HepG2 (cell line): ENCODE measurements around the gene CDK9. TPM values are rescaled to one million over a fixed set of nuclear protein-coding genes. Genes with fewer than 3 reads are reported as not detected.

ENCODE experiments used
- ATF3 ChIP-seq: sonication (generic); formaldehyde crosslinking; IDR thresholded peaks from 2 replicates; pipeline ENCODE4 v1.4.0; 2020; ENCODE audit warnings: missing genetic modification reagents
- ATF4 ChIP-seq, 2 experiments: fragments of 450-650 bp in 1 of 2; sonication (generic) in 1 of 2; formaldehyde crosslinking; IDR thresholded peaks; 2 replicates each; pipeline versions ENCODE4 v1.5.0 to v1.8.0; 2020 to 2022; ENCODE audit warnings: mild to moderate bottlenecking in 1 of 2, missing genetic modification reagents in 1 of 2
- ATF7-NPFF ChIP-seq: sonication (generic); formaldehyde crosslinking; IDR thresholded peaks from 2 replicates; pipeline ENCODE4 v1.8.1; 2023; ENCODE audit warnings: mild to moderate bottlenecking, low read depth, missing genetic modification reagents, moderate library complexity
- ATM ChIP-seq: fragments of 450-650 bp; IDR thresholded peaks from 2 replicates; pipeline ENCODE4 v1.7.1; 2017; ENCODE audit warnings: mild to moderate bottlenecking, borderline replicate concordance
- CTCF ChIP-seq: sonication (generic); formaldehyde crosslinking; IDR thresholded peaks from 2 replicates; pipeline ENCODE4 v1.5.0; 2020; ENCODE audit warnings: mild to moderate bottlenecking, missing genetic modification reagents, moderate library complexity
- ESRRA ChIP-seq: sonication (generic); formaldehyde crosslinking; IDR thresholded peaks from 2 replicates; pipeline ENCODE4 v1.5.1; 2020; ENCODE audit warnings: mild to moderate bottlenecking, low read depth, missing genetic modification reagents
- GATAD2A ChIP-seq: IDR thresholded peaks from 2 replicates; pipeline ENCODE4 v1.6.1; 2016
- HMGA1 ChIP-seq: sonication (generic); formaldehyde crosslinking; conservative IDR thresholded peaks from 2 replicates; pipeline ENCODE4 v1.4.0; 2020; ENCODE audit warnings: missing genetic modification reagents
- IKZF5 ChIP-seq: IDR thresholded peaks from 2 replicates; pipeline ENCODE4 v1.6.1; 2018; ENCODE audit warnings: missing genetic modification reagents, mild to moderate bottlenecking, missing compliant biosample characterization
- ISL2 ChIP-seq: sonication (generic); formaldehyde crosslinking; IDR thresholded peaks from 2 replicates; pipeline ENCODE4 v1.5.0; 2020; ENCODE audit warnings: missing genetic modification reagents
- NCOA1 ChIP-seq: sonication (generic); formaldehyde crosslinking; IDR thresholded peaks from 2 replicates; pipeline ENCODE4 v1.9.0; 2021; ENCODE audit warnings: missing genetic modification reagents
- NKX3-1 ChIP-seq: sonication (generic); formaldehyde crosslinking; IDR thresholded peaks from 2 replicates; pipeline ENCODE4 v1.5.0; 2020; ENCODE audit warnings: missing genetic modification reagents
- PAXIP1 ChIP-seq: sonication (generic); formaldehyde crosslinking; conservative IDR thresholded peaks from 2 replicates; pipeline ENCODE4 v1.4.0; 2020; ENCODE audit warnings: mild to moderate bottlenecking, missing genetic modification reagents, moderate library complexity
- POLR2AphosphoS2 ChIP-seq: IDR thresholded peaks from 2 replicates; pipeline ENCODE4 v1.6.1; 2011; ENCODE audit warnings: low read depth, low read length, improper control_type of control experiment
- RFX1 ChIP-seq: fragments of 450-650 bp; IDR thresholded peaks from 2 replicates; pipeline ENCODE4 v1.6.1; 2017
- SNAPC5 ChIP-seq: sonication (generic); formaldehyde crosslinking; IDR thresholded peaks from 2 replicates; pipeline ENCODE4 v1.8.1; 2023; ENCODE audit warnings: mild to moderate bottlenecking, missing genetic modification reagents, borderline replicate concordance
- SYNCRIP ChIP-seq: fragments of 200-400 bp; formaldehyde crosslinking; IDR thresholded peaks from 2 replicates; pipeline ENCODE4 v1.6.1; 2018; ENCODE audit warnings: mild to moderate bottlenecking, low read depth, low read length; ENCODE audit not compliant: insufficient read depth
- ZBTB38 ChIP-seq: sonication (generic); formaldehyde crosslinking; IDR thresholded peaks from 2 replicates; pipeline ENCODE4 v1.5.1; 2020; ENCODE audit warnings: mild to moderate bottlenecking, missing genetic modification reagents
- ZEB1 ChIP-seq: IDR thresholded peaks from 2 replicates; pipeline ENCODE4 v1.6.1; 2012; ENCODE audit warnings: mild to moderate bottlenecking, low read depth, inconsistent platforms; ENCODE audit not compliant: insufficient replicate concordance
- ZMYM2 ChIP-seq: sonication (generic); formaldehyde crosslinking; IDR thresholded peaks from 2 replicates; pipeline ENCODE4 v1.8.0; 2022; ENCODE audit warnings: mild to moderate bottlenecking, missing genetic modification reagents
- ZNF350 ChIP-seq: sonication (generic); formaldehyde crosslinking; IDR thresholded peaks from 2 replicates; pipeline ENCODE4 v1.4.0; 2020; ENCODE audit warnings: mild to moderate bottlenecking, low read depth, missing genetic modification reagents, borderline replicate concordance
- ZNF615 ChIP-seq: sonication (generic); formaldehyde crosslinking; IDR thresholded peaks from 2 replicates; pipeline ENCODE4 v1.5.0; 2020; ENCODE audit warnings: mild to moderate bottlenecking, missing genetic modification reagents, borderline replicate concordance
- ZSCAN20 ChIP-seq: sonication (generic); formaldehyde crosslinking; IDR thresholded peaks from 2 replicates; pipeline ENCODE4 v1.4.0; 2020; ENCODE audit warnings: missing genetic modification reagents, mild to moderate bottlenecking, borderline replicate concordance
- polyA plus RNA-seq, 8 experiments: library from polyadenylated mRNA; depleted of rRNA in 3 of 8; stranded (reverse) in 7 of 8; unstranded in 1 of 8; fragments of >200 nt; fragmentation: Illumina TruSeq in 4 of 8; extraction: Trizol in 4 of 8; gene quantifications; 2 replicates each; pipeline versions ENCODE4 v1.2.1 to v1.2.3, GENCODE V29; 2011 to 2016; ENCODE audit warnings: low read depth in 4 of 8, missing spikeins in 1 of 8, mixed read lengths in 1 of 8; ENCODE audit not compliant: insufficient read depth in 1 of 8
- total RNA-seq, 5 experiments: library from RNA; depleted of rRNA; stranded (reverse); fragments of >200 nt; fragmentation: Illumina TruSeq; extraction: Trizol; gene quantifications; 2 replicates each; pipeline ENCODE4 v1.2.3, GENCODE V29; 2016; ENCODE audit warnings: low read depth in 1 of 5

Gene CDK9
- total and polyA plus RNA-seq, 2 of the 13 experiments (the other 11 are each of a cell fraction or from before 2014, with no cell fraction given) = 16.8 to 21.5 TPM

- TF ChIP-seq ATM = no peak
- no peak; the same call in 1 of the 2 replicates for TF ChIP-seq ZBTB38
- no peak for TF ChIP-seq RFX1
- TF ChIP-seq ZNF350 (CRISPR knock-in tag) = no peak
- no peak for TF ChIP-seq ESRRA (CRISPR knock-in tag)
- peak; percentile 65 for TF ChIP-seq PAXIP1
- no peak for TF ChIP-seq HMGA1
- TF ChIP-seq ISL2 (CRISPR knock-in tag) = no peak
- TF ChIP-seq ZMYM2 (CRISPR knock-in tag) = no peak
- no peak for TF ChIP-seq ATF4 (CRISPR knock-in tag; IDR thresholded peaks at IDR 0.05)
- TF ChIP-seq POLR2AphosphoS2 = no peak
- TF ChIP-seq NCOA1 (CRISPR knock-in tag) = no peak
- peak; percentile 50 for TF ChIP-seq CTCF (CRISPR knock-in tag)
- no peak for TF ChIP-seq GATAD2A (CRISPR knock-in tag)
- TF ChIP-seq ATF7-NPFF (CRISPR knock-in tag) = peak; percentile 48; the same call in 1 of the 2 replicates
- no peak for TF ChIP-seq ZNF615 (CRISPR knock-in tag)
- TF ChIP-seq ATF3 (CRISPR knock-in tag) = no peak
- no peak for TF ChIP-seq ZSCAN20 (CRISPR knock-in tag)
- peak; percentile 24 for TF ChIP-seq IKZF5 (CRISPR knock-in tag)
- TF ChIP-seq ZEB1 = no peak
- TF ChIP-seq SYNCRIP = no peak
- TF ChIP-seq NKX3-1 (CRISPR knock-in tag) = no peak
- TF ChIP-seq SNAPC5 (CRISPR knock-in tag) = no peak
Measured at GRCh38 chr9:127828262-127829031, 42.6 kb downstream of the CDK9 start (continued).
